ENCODE results near the gene SLX1B. TPM values are rescaled to one million over a fixed set of nuclear protein-coding genes. Genes with fewer than 3 reads are reported as not detected.
"Not testable (repeated sequence)": the region's sequence is repeated elsewhere in the genome, so short reads cannot be mapped to it uniquely, and the experiment has no call there.

SLX1B gene
- polyA plus RNA-seq, 3 donors = 34.4 to 37.7 (median 37.5) TPM

GRCh38 chr16:29469660-29470059, 15.3 kb downstream of the SLX1B start:
- H3K36me3 Mint-ChIP-seq; H4K20me1 ChIP-seq (ENCODE audit: insufficient read depth, low read length); DNase-seq; H2AFZ ChIP-seq (ENCODE audit: insufficient read depth, low read depth, low read length, poor library complexity, severe bottlenecking); H3K9me3 ChIP-seq (replicated peaks in 1 of 2; ENCODE audit: control insufficient read depth in 1 of 2, insufficient read depth in 1 of 2, low read length in 2 of 2); H3K4me1 Mint-ChIP-seq; H3K9me3 Mint-ChIP-seq; H3K4me2 ChIP-seq (replicated peaks; ENCODE audit: extremely low read depth, low read length, poor library complexity, severe bottlenecking); H3K27me3 Mint-ChIP-seq (ENCODE audit: low read depth in 3 of 3); intact Hi-C loops (cut with micrococcal nuclease); H3K27me3 ChIP-seq (ENCODE audit: control insufficient read depth in 2 of 2, insufficient read depth in 2 of 2, low read length in 2 of 2); H3K36me3 ChIP-seq (replicated peaks in 1 of 2; ENCODE audit: control insufficient read depth in 1 of 2, insufficient read depth in 2 of 2, low read length in 2 of 2); H3K4me1 ChIP-seq (ENCODE audit: control insufficient read depth in 1 of 2, insufficient read depth in 2 of 2, low read length in 2 of 2); H3K9ac ChIP-seq (ENCODE audit: insufficient read depth, low read length, poor library complexity, severe bottlenecking); H3K79me2 ChIP-seq (ENCODE audit: insufficient read depth, low read length): not testable (repeated sequence)
- Mint-ChIP-seq H3K4me3 (peak overlapping the region; percentile 37 to 55), H3K27ac (peak overlapping the region in 4 of 7 donors; percentile 6 to 84 (median 58))
- peak overlapping the region in 1 of 2 donors; percentile 38 for H3K27ac ChIP-seq (ENCODE audit: low read depth in 1 of 2, low read length in 2 of 2)
- WGBS (ENCODE audit: insufficient coverage) = no CpG with 5 or more reads among the region's 6 CpGs
- peak overlapping the region in 2 of 3 experiments; percentile 9 to 51 for H3K4me3 ChIP-seq (replicated peaks in 1 of 3; ENCODE audit: low read depth in 2 of 3, low read length in 3 of 3)

DNA sequence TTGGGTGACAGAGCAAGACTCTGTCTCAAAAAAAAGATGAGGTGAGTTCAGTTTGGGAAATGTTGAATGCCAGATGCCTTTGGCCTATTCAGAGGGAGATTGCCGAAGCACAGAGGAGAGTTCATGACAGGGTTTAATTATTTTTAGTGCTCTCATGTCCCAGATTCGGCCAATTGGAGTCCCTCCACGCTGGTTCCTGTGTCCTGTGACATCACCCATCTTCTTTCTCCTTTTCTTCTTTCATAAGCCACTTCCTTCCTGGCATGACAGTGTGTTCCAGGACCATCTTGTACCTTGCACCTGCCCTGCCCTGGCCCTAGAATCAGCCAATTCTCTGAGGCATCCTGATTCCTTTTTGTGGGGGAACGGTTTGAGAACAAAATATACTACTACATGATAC, 17.7 kb downstream of the SLX1B start:
- DNase-seq; H3K36me3 ChIP-seq (replicated peaks in 1 of 2; ENCODE audit: control insufficient read depth in 1 of 2, insufficient read depth in 2 of 2, low read length in 2 of 2); H3K27ac Mint-ChIP-seq; H2AFZ ChIP-seq (ENCODE audit: insufficient read depth, low read depth, low read length, poor library complexity, severe bottlenecking); H4K20me1 ChIP-seq (ENCODE audit: insufficient read depth, low read length); H3K4me3 ChIP-seq (replicated peaks in 1 of 3; ENCODE audit: low read depth in 2 of 3, low read length in 3 of 3); H3K9me3 Mint-ChIP-seq; H3K4me1 Mint-ChIP-seq; intact Hi-C loops (cut with micrococcal nuclease); H3K27me3 ChIP-seq (ENCODE audit: control insufficient read depth in 2 of 2, insufficient read depth in 2 of 2, low read length in 2 of 2); H3K9ac ChIP-seq (ENCODE audit: insufficient read depth, low read length, poor library complexity, severe bottlenecking); H3K4me2 ChIP-seq (replicated peaks; ENCODE audit: extremely low read depth, low read length, poor library complexity, severe bottlenecking); H3K27ac ChIP-seq (ENCODE audit: low read depth in 1 of 2, low read length in 2 of 2); H3K4me3 Mint-ChIP-seq; H3K36me3 Mint-ChIP-seq; H3K27me3 Mint-ChIP-seq (ENCODE audit: low read depth in 3 of 3); H3K9me3 ChIP-seq (replicated peaks in 1 of 2; ENCODE audit: control insufficient read depth in 1 of 2, insufficient read depth in 1 of 2, low read length in 2 of 2); H3K79me2 ChIP-seq (ENCODE audit: insufficient read depth, low read length); H3K4me1 ChIP-seq (ENCODE audit: control insufficient read depth in 1 of 2, insufficient read depth in 2 of 2, low read length in 2 of 2): not testable (repeated sequence)
- no CpG with 5 or more reads among the region's 4 CpGs for WGBS (ENCODE audit: insufficient coverage)

DNA sequence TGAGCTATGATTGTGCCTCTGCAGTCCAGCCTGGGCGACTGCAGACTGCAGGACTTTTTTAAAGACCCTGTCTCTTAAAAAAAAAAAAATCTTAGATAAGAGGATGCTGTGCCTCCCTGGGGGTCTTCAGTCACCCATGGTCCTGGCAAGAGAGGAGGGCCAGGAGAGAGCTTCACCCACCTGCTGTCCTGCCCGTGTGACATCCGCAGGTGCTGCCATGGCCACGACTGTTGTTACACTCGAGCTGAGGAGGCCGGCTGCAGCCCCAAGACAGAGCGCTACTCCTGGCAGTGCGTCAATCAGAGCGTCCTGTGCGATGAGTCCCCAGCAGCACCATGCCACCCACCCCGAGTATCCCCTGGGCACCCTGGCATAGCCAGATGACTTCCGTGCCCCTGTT, 27.9 kb downstream of the SLX1B start:
- H3K36me3 ChIP-seq (replicated peaks in 1 of 2; ENCODE audit: control insufficient read depth in 1 of 2, insufficient read depth in 2 of 2, low read length in 2 of 2); H2AFZ ChIP-seq (ENCODE audit: insufficient read depth, low read depth, low read length, poor library complexity, severe bottlenecking); H3K36me3 Mint-ChIP-seq; H3K4me3 Mint-ChIP-seq; H3K27ac ChIP-seq (ENCODE audit: low read depth in 1 of 2, low read length in 2 of 2); H3K27me3 ChIP-seq (ENCODE audit: control insufficient read depth in 2 of 2, insufficient read depth in 2 of 2, low read length in 2 of 2); H3K9me3 Mint-ChIP-seq; H4K20me1 ChIP-seq (ENCODE audit: insufficient read depth, low read length); H3K4me1 Mint-ChIP-seq; H3K9me3 ChIP-seq (replicated peaks in 1 of 2; ENCODE audit: control insufficient read depth in 1 of 2, insufficient read depth in 1 of 2, low read length in 2 of 2); H3K27ac Mint-ChIP-seq; H3K4me3 ChIP-seq (replicated peaks in 1 of 3; ENCODE audit: low read depth in 2 of 3, low read length in 3 of 3); H3K4me1 ChIP-seq (ENCODE audit: control insufficient read depth in 1 of 2, insufficient read depth in 2 of 2, low read length in 2 of 2); H3K4me2 ChIP-seq (replicated peaks; ENCODE audit: extremely low read depth, low read length, poor library complexity, severe bottlenecking); H3K27me3 Mint-ChIP-seq (ENCODE audit: low read depth in 3 of 3); intact Hi-C loops (cut with micrococcal nuclease); H3K79me2 ChIP-seq (ENCODE audit: insufficient read depth, low read length); H3K9ac ChIP-seq (ENCODE audit: insufficient read depth, low read length, poor library complexity, severe bottlenecking); DNase-seq: not testable (repeated sequence)
- no CpG with 5 or more reads among the region's 12 CpGs for WGBS (ENCODE audit: insufficient coverage)

- H3K27ac ChIP-seq (ENCODE audit: low read depth in 1 of 2, low read length in 2 of 2); H3K27me3 ChIP-seq (ENCODE audit: control insufficient read depth in 2 of 2, insufficient read depth in 2 of 2, low read length in 2 of 2); H3K79me2 ChIP-seq (ENCODE audit: insufficient read depth, low read length); H3K4me2 ChIP-seq (replicated peaks; ENCODE audit: extremely low read depth, low read length, poor library complexity, severe bottlenecking); H3K4me1 Mint-ChIP-seq; H3K4me3 ChIP-seq (replicated peaks in 1 of 3; ENCODE audit: low read depth in 2 of 3, low read length in 3 of 3); H3K4me3 Mint-ChIP-seq; DNase-seq; H3K27ac Mint-ChIP-seq; H2AFZ ChIP-seq (ENCODE audit: insufficient read depth, low read depth, low read length, poor library complexity, severe bottlenecking); intact Hi-C loops (cut with micrococcal nuclease); H3K36me3 ChIP-seq (replicated peaks in 1 of 2; ENCODE audit: control insufficient read depth in 1 of 2, insufficient read depth in 2 of 2, low read length in 2 of 2); H3K4me1 ChIP-seq (ENCODE audit: control insufficient read depth in 1 of 2, insufficient read depth in 2 of 2, low read length in 2 of 2); H3K9ac ChIP-seq (ENCODE audit: insufficient read depth, low read length, poor library complexity, severe bottlenecking); H3K27me3 Mint-ChIP-seq (ENCODE audit: low read depth in 3 of 3); H3K36me3 Mint-ChIP-seq; H4K20me1 ChIP-seq (ENCODE audit: insufficient read depth, low read length); H3K9me3 ChIP-seq (replicated peaks in 1 of 2; ENCODE audit: control insufficient read depth in 1 of 2, insufficient read depth in 1 of 2, low read length in 2 of 2); H3K9me3 Mint-ChIP-seq: not testable (repeated sequence)
- no CpG with 5 or more reads among the region's 6 CpGs for WGBS (ENCODE audit: insufficient coverage)
Measured at GRCh38 chr16:29506308-29506707, 52.0 kb downstream of the SLX1B start, which contains the start of gene NPIPB12. Gene NPIPB12, minus strand, starts transcription at chr16:29506408.

All from CD14-positive monocyte (primary cell).